ENCODE measurements around the gene RPTOR. TPM values are rescaled to one million over a fixed set of nuclear protein-coding genes. Genes with fewer than 3 reads are reported as not detected.

Gene RPTOR
- total RNA-seq, 1 donor, result 27.9 TPM

- Histone ChIP-seq H3K4me3 (ENCODE audit: insufficient read depth, low read length) (peak overlapping the region; percentile 75), H3K9me3 (ENCODE audit: low read depth, low read length) (no peaks in the 10 kb centered on the region), H4K20me1 (ENCODE audit: insufficient read depth, low read length) (no peaks in the 10 kb centered on the region), H3K79me2 (ENCODE audit: insufficient read depth, low read length) (no peaks in the 10 kb centered on the region), H3K27ac (ENCODE audit: low read depth, low read length) (peak overlapping the region; percentile 90), H3K27me3 (ENCODE audit: insufficient read depth, low read length) (no peaks in the 10 kb centered on the region), H2AFZ (ENCODE audit: low read length) (peak overlapping the region; percentile 60), H3K4me1 (ENCODE audit: insufficient read depth, low read length) (peaks cover 28% of the 10 kb centered on the region), H3K4me2 (ENCODE audit: insufficient read depth, low read length) (peak overlapping the region; percentile 77), H3K36me3 (ENCODE audit: insufficient read depth, low read length) (peaks cover 1% of the 10 kb centered on the region)
- no peak for TF ChIP-seq CTCF (IDR thresholded peaks at IDR 0.05; ENCODE audit: extremely low read depth, low read depth, low read length)
- peak; percentile 99 for DNase-seq (ENCODE audit: insufficient read length, low spot score, missing footprints)
Observed at GRCh38 chr17:80833952-80834892, 289.6 kb downstream of the RPTOR start.

GRCh38 chr17:80834893-80835275 lies 290.2 kb downstream of the RPTOR start:
- Histone ChIP-seq H3K27ac (ENCODE audit: low read depth, low read length) (peak overlapping the region; percentile 90), H3K4me1 (ENCODE audit: insufficient read depth, low read length) (peaks cover 28% of the 10 kb centered on the region), H3K79me2 (ENCODE audit: insufficient read depth, low read length) (no peaks in the 10 kb centered on the region), H4K20me1 (ENCODE audit: insufficient read depth, low read length) (no peaks in the 10 kb centered on the region), H3K9me3 (ENCODE audit: low read depth, low read length) (no peaks in the 10 kb centered on the region), H2AFZ (ENCODE audit: low read length) (no peak overlapping the region), H3K36me3 (ENCODE audit: insufficient read depth, low read length) (peaks cover 8% of the 10 kb centered on the region), H3K4me2 (ENCODE audit: insufficient read depth, low read length) (no peak overlapping the region), H3K27me3 (ENCODE audit: insufficient read depth, low read length) (no peaks in the 10 kb centered on the region), H3K4me3 (ENCODE audit: insufficient read depth, low read length) (no peak overlapping the region)
- DNase-seq (ENCODE audit: insufficient read length, low spot score, missing footprints), result no peak
- TF ChIP-seq CTCF (IDR thresholded peaks at IDR 0.05; ENCODE audit: extremely low read depth, low read depth, low read length), result no peak

GRCh38 chr17:80835816-80836657 lies 291.4 kb downstream of the RPTOR start:
- no peak overlapping the region for H3K4me3 ChIP-seq (ENCODE audit: insufficient read depth, low read length)
- no peak overlapping the region for H3K4me2 ChIP-seq (ENCODE audit: insufficient read depth, low read length)
- no peaks in the 10 kb centered on the region for H3K79me2 ChIP-seq (ENCODE audit: insufficient read depth, low read length)
- no peak for TF ChIP-seq CTCF (IDR thresholded peaks at IDR 0.05; ENCODE audit: extremely low read depth, low read depth, low read length)
- H2AFZ ChIP-seq (ENCODE audit: low read length), result no peak overlapping the region
- no peak for DNase-seq (ENCODE audit: insufficient read length, low spot score, missing footprints)
- no peak overlapping the region for H3K27ac ChIP-seq (ENCODE audit: low read depth, low read length)
- H3K27me3 ChIP-seq (ENCODE audit: insufficient read depth, low read length), result no peaks in the 10 kb centered on the region
- H3K36me3 ChIP-seq (ENCODE audit: insufficient read depth, low read length), result peaks cover 8% of the 10 kb centered on the region
- peaks cover 28% of the 10 kb centered on the region for H3K4me1 ChIP-seq (ENCODE audit: insufficient read depth, low read length)
- no peaks in the 10 kb centered on the region for H3K9me3 ChIP-seq (ENCODE audit: low read depth, low read length)
- no peaks in the 10 kb centered on the region for H4K20me1 ChIP-seq (ENCODE audit: insufficient read depth, low read length)

GRCh38 chr17:80836658-80836965 lies 292.0 kb downstream of the RPTOR start:
- no peak overlapping the region for H3K4me2 ChIP-seq (ENCODE audit: insufficient read depth, low read length)
- H3K36me3 ChIP-seq (ENCODE audit: insufficient read depth, low read length), result peaks cover 8% of the 10 kb centered on the region
- H4K20me1 ChIP-seq (ENCODE audit: insufficient read depth, low read length), result no peaks in the 10 kb centered on the region
- no peak overlapping the region for H3K4me3 ChIP-seq (ENCODE audit: insufficient read depth, low read length)
- no peak for TF ChIP-seq CTCF (IDR thresholded peaks at IDR 0.05; ENCODE audit: extremely low read depth, low read depth, low read length)
- H2AFZ ChIP-seq (ENCODE audit: low read length), result no peak overlapping the region
- DNase-seq (ENCODE audit: insufficient read length, low spot score, missing footprints), result no peak
- peaks cover 28% of the 10 kb centered on the region for H3K4me1 ChIP-seq (ENCODE audit: insufficient read depth, low read length)
- H3K9me3 ChIP-seq (ENCODE audit: low read depth, low read length), result no peaks in the 10 kb centered on the region
- no peaks in the 10 kb centered on the region for H3K27me3 ChIP-seq (ENCODE audit: insufficient read depth, low read length)
- H3K79me2 ChIP-seq (ENCODE audit: insufficient read depth, low read length), result no peaks in the 10 kb centered on the region
- no peak overlapping the region for H3K27ac ChIP-seq (ENCODE audit: low read depth, low read length)
